Suprapubic skin (tissue), 4 donors: ENCODE data around the gene DZIP1L. TPM values are rescaled to one million over a fixed set of nuclear protein-coding genes. Genes with fewer than 3 reads are reported as not detected.

ENCODE experiments used
- DNase-seq, 2 donors: peaks; one replicate each; pipeline ENCODE4 v3.0.0-alpha.2; 2019; ENCODE audit warnings: low spot score in 2 of 2
- H3K27ac ChIP-seq: fragments of 200-600 bp; sonication (generic); one replicate; pipeline ENCODE4 v1.5.1; 2019
- H3K27me3 ChIP-seq: fragments of 200-600 bp; sonication (generic); one replicate; pipeline ENCODE4 v1.5.1; 2019
- H3K36me3 ChIP-seq: fragments of 200-600 bp; sonication (generic); one replicate; pipeline ENCODE4 v1.5.1; 2019
- H3K4me1 ChIP-seq: fragments of 200-600 bp; sonication (generic); one replicate; pipeline ENCODE4 v1.5.1; 2019
- H3K4me3 ChIP-seq: fragments of 200-600 bp; sonication (generic); one replicate; pipeline ENCODE4 v1.5.1; 2019; ENCODE audit warnings: mild to moderate bottlenecking
- H3K9me3 ChIP-seq: fragments of 200-600 bp; sonication (generic); one replicate; pipeline ENCODE4 v1.5.1; 2019
- CTCF ChIP-seq, 2 donors: fragments of 200-600 bp in 1 of 2; fragments of 450-650 bp in 1 of 2; sonication (generic) in 1 of 2; IDR thresholded peaks; one replicate each; pipeline ENCODE4 v1.5.1; 2016 to 2019; ENCODE audit warnings: antibody characterized with exemption in 2 of 2, mild to moderate bottlenecking in 1 of 2, moderate library complexity in 1 of 2
- EP300 ChIP-seq: sonication (generic); formaldehyde crosslinking; IDR thresholded peaks from one replicate; pipeline ENCODE4 v1.6.1; 2017; ENCODE audit warnings: antibody characterized with exemption
- POLR2A ChIP-seq, 2 donors: fragments of 450-650 bp; IDR thresholded peaks; one replicate each; pipeline ENCODE4 v1.6.1; 2017; ENCODE audit warnings: antibody characterized with exemption in 2 of 2, mild to moderate bottlenecking in 2 of 2, moderate library complexity in 2 of 2
- POLR2AphosphoS5 ChIP-seq, 3 donors: sonication (generic); formaldehyde crosslinking; IDR thresholded peaks; one replicate each; pipeline ENCODE4 v1.6.1; 2017; ENCODE audit warnings: antibody characterized with exemption in 3 of 3
- WGBS: methylation state at CpG from one replicate; pipeline ENCODE4 v1.1.5; 2018; 5-methylcytosine and 5-hydroxymethylcytosine counted together
- total RNA-seq, 4 donors: library from RNA; depleted of rRNA; stranded (reverse); fragments of >200 nt; gene quantifications; one replicate each; pipeline ENCODE4 v1.1.0, GENCODE V29; 2016

Gene DZIP1L
- total RNA-seq, 4 donors from 2014 or later = 16.4 to 129 (median 18.3) TPM

GRCh38 chr3:138059261-138059660, 56.1 kb downstream of the DZIP1L start:
- no peak for DNase-seq
- peaks cover 26% of the 10 kb centered on the region for H3K36me3 ChIP-seq
- no peaks in the 10 kb centered on the region for H3K27me3 ChIP-seq
- H3K4me3 ChIP-seq = no peak overlapping the region
- TF ChIP-seq POLR2AphosphoS5 (IDR thresholded peaks at IDR 0.05) = no peak
- H3K4me1 ChIP-seq = no peaks in the 10 kb centered on the region
- no peaks in the 10 kb centered on the region for H3K9me3 ChIP-seq
- H3K27ac ChIP-seq = no peak overlapping the region

- H3K27me3 ChIP-seq = no peaks in the 10 kb centered on the region
- DNase-seq = no peak
- no peak overlapping the region for H3K27ac ChIP-seq
- no peaks in the 10 kb centered on the region for H3K4me1 ChIP-seq
- peaks cover 9% of the 10 kb centered on the region for H3K36me3 ChIP-seq
- TF ChIP-seq EP300 (no peak), POLR2A (IDR thresholded peaks at IDR 0.05) (no peak), POLR2AphosphoS5 (IDR thresholded peaks at IDR 0.05) (no peak), CTCF (IDR thresholded peaks at IDR 0.05) (no peak)
- WGBS = 91% methylated on average over 3 of the region's 3 CpGs
- no peaks in the 10 kb centered on the region for H3K9me3 ChIP-seq
- no peak overlapping the region for H3K4me3 ChIP-seq
Observed at GRCh38 chr3:138057384-138057783, 58.0 kb downstream of the DZIP1L start.

GRCh38 chr3:138054057-138054456, 61.4 kb downstream of the DZIP1L start:
- no peaks in the 10 kb centered on the region for H3K9me3 ChIP-seq
- no peak for TF ChIP-seq EP300
- no peak for TF ChIP-seq CTCF (IDR thresholded peaks at IDR 0.05)
- TF ChIP-seq POLR2A (IDR thresholded peaks at IDR 0.05) = no peak
- no peak for TF ChIP-seq POLR2AphosphoS5 (IDR thresholded peaks at IDR 0.05)
- H3K27ac ChIP-seq = no peak overlapping the region
- H3K36me3 ChIP-seq = peaks cover 2% of the 10 kb centered on the region
- no peak for DNase-seq
- no peak overlapping the region for H3K4me3 ChIP-seq
- H3K4me1 ChIP-seq = no peaks in the 10 kb centered on the region
- no peaks in the 10 kb centered on the region for H3K27me3 ChIP-seq
- 100% methylated on average over 1 of the region's 1 CpG for WGBS

- peaks cover 6% of the 10 kb centered on the region for H3K36me3 ChIP-seq
- H3K4me3 ChIP-seq = no peak overlapping the region
- WGBS = 64% methylated on average over 8 of the region's 8 CpGs
- no peak overlapping the region for H3K27ac ChIP-seq
- no peaks in the 10 kb centered on the region for H3K27me3 ChIP-seq
- H3K4me1 ChIP-seq = no peaks in the 10 kb centered on the region
- H3K9me3 ChIP-seq = no peaks in the 10 kb centered on the region
- DNase-seq = no peak
- TF ChIP-seq POLR2A (IDR thresholded peaks at IDR 0.05) (no peak), CTCF (IDR thresholded peaks at IDR 0.05) (peak in 1 of 2 donors; percentile 32)
Observed at GRCh38 chr3:138051947-138052802, 63.2 kb downstream of the DZIP1L start.

GRCh38 chr3:138049157-138049919, 66.1 kb downstream of the DZIP1L start:
- Histone ChIP-seq H3K9me3 (no peaks in the 10 kb centered on the region), H3K4me1 (no peaks in the 10 kb centered on the region), H3K27ac (no peak overlapping the region), H3K4me3 (no peak overlapping the region), H3K27me3 (no peaks in the 10 kb centered on the region), H3K36me3 (peaks cover 6% of the 10 kb centered on the region)
- 90% methylated on average over 9 of the region's 9 CpGs for WGBS
- no peak for DNase-seq
- TF ChIP-seq POLR2AphosphoS5 (IDR thresholded peaks at IDR 0.05) (no peak), EP300 (no peak), CTCF (IDR thresholded peaks at IDR 0.05) (no peak)
